Kidney epithelial cell (primary cell): ENCODE data around the gene PDZD8. TPM values are rescaled to one million over a fixed set of nuclear protein-coding genes. Genes with fewer than 3 reads are reported as not detected.

Experiments used
- DNase-seq: peaks from one replicate; pipeline ENCODE4 v3.0.0-alpha.2; 2010; ENCODE audit warnings: low read depth
- H3K27me3 ChIP-seq: 2 replicates; pipeline ENCODE4 v1.6.0; 2011; ENCODE audit warnings: low read length; ENCODE audit not compliant: control insufficient read depth, insufficient read depth
- H3K36me3 ChIP-seq: 2 replicates; pipeline ENCODE4 v1.5.1; 2011; ENCODE audit warnings: low read length; ENCODE audit not compliant: control insufficient read depth, insufficient read depth
- H3K4me3 ChIP-seq: 2 replicates; pipeline ENCODE4 v1.5.1; 2011; ENCODE audit warnings: low read depth, mild to moderate bottlenecking, control low read depth, low read length
- total RNA-seq: library from RNA; depleted of rRNA; stranded (reverse); fragments of >200 nt; gene quantifications from 2 replicates; pipeline ENCODE4 v1.2.3, GENCODE V29; 2015
- TF ChIP-seq, protein P1 (sequence below): IDR thresholded peaks from 2 replicates; pipeline ENCODE4 v1.5.1; 2011; ENCODE audit warnings: mild to moderate bottlenecking, moderate library complexity, low read length, control low read depth, inconsistent platforms; ENCODE audit not compliant: insufficient read depth, poor library complexity, severe bottlenecking

Gene PDZD8
- total RNA-seq, 1 donor from 2014 or later, result 84.7 TPM

DNA sequence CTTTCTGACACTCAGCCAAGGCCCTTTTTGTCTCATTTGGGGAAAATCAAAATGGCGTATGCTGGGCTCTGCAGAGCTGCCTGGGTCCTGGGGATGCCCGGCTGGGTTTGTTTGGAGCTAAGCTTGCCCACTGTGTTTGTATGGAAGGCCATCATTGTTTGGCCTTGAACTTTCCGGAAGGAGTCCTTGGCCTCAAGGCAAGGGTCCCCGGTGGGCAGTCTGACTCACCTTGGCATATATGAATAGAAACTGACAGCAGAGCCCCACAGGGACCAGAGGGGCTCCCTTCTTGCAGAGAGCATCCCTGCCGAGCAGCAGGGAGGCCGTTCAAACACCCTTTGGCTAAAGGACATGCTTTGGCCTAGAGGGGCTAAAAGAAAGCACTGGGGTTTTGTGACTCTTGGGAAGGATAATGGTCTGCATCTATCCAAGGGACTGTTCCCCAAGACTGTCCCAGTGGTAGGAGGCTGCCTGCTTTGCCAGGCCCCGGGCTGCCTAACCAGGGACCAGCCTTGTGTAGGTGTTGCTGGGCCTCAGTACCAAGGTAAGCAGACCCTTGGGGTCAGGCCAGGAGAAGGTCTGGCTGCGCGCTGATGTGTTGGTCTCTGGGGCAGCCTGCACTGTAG, 119.3 kb downstream of the PDZD8 start:
- no peak for DNase-seq
- Histone ChIP-seq H3K36me3 (no peaks in the 10 kb centered on the region), H3K4me3 (no peak overlapping the region), H3K27me3 (no peaks in the 10 kb centered on the region)
- TF ChIP-seq, protein P1, sequence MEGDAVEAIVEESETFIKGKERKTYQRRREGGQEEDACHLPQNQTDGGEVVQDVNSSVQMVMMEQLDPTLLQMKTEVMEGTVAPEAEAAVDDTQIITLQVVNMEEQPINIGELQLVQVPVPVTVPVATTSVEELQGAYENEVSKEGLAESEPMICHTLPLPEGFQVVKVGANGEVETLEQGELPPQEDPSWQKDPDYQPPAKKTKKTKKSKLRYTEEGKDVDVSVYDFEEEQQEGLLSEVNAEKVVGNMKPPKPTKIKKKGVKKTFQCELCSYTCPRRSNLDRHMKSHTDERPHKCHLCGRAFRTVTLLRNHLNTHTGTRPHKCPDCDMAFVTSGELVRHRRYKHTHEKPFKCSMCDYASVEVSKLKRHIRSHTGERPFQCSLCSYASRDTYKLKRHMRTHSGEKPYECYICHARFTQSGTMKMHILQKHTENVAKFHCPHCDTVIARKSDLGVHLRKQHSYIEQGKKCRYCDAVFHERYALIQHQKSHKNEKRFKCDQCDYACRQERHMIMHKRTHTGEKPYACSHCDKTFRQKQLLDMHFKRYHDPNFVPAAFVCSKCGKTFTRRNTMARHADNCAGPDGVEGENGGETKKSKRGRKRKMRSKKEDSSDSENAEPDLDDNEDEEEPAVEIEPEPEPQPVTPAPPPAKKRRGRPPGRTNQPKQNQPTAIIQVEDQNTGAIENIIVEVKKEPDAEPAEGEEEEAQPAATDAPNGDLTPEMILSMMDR, result no peak

DNA sequence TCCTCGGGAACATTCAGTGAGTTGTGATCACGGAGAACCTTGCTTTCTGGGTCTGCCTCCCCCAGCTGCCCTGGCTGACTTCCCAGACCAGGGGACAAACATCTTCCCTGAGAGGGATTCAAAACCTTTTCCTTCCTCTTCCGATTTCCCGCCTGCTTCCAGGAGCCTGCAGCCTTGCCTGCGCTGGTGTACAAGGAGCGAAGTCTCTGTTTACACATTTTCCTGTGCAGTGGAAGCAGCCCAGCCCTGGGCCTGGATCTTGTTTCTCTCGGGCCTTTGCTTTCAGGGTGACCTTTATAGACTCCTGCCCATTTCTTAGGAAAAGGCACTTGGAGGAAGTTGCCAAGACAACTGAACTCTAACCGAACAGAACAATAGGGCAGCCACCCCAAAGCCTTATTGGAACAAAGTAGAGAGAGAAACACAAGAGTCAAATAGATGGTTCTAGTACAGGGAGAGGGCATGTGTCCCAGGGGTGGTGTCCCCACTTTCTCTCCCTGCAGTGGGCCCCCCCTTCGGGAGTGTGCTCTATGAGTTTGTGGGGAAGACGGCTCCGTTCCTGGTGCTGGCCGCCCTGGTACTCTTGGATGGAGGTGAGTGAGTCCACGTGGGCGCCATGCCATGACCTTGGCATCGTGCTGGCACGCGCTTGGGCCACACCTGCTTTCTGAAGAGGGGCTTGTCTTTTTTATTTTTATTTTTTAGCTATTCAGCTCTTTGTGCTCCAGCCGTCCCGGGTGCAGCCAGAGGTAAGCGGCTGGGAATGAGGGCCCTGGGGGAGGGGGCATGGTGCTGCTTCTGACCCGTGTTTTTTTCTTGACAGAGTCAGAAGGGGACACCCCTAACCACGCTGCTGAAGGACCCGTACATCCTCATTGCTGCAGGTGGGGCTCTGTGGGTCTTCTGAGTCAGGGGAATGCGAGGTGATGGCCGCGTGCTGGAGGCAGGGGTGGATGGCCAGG, 120.2 kb downstream of the PDZD8 start:
- no peaks in the 10 kb centered on the region for H3K27me3 ChIP-seq
- no peak for DNase-seq
- H3K4me3 ChIP-seq, result no peak overlapping the region
- TF ChIP-seq, protein P1, result no peak
- no peaks in the 10 kb centered on the region for H3K36me3 ChIP-seq

DNA sequence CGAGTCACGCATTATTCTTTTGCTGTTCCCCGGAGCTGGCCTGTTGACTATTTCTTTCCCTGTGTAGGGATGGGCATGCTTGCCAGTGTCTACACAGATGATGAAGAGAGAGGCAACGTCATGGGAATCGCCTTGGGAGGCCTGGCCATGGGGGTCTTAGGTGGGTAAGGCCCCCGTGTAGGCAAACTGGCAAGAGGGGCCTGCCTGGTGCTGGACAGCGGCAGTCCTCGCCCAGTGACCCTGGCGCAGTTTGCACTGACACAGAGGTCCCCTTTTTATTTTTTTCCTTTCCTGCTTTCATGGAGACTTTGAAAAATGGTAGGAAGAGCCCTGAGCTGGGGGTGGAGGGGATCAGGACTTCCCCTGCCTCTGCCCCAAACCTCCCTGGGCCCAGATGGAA, 120.9 kb downstream of the PDZD8 start:
- TF ChIP-seq, protein P1, result no peak

DNA sequence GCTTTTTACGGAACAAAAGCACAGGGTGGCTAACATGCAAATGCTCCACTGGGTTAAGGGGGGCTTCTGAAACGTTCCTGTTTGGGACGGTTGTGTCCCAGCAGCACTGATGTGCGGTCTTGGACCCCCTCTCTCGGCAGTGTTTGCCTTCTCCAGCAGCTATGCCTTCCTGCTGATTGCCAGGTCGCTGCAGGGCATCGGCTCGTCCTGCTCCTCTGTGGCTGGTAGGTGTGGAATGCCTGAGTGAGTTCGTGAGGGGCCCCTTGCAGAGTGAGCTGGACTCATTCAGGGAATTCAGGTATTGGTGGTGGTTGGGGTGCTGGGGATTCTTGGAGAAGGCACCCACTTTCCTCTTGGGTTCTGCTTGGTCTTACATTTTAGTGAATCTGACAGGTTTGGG, 121.3 kb downstream of the PDZD8 start:
- TF ChIP-seq, protein P1, result no peak
- no peak for DNase-seq
- H3K36me3 ChIP-seq, result no peaks in the 10 kb centered on the region

More for the DNA sequence above, 120.9 kb downstream of the PDZD8 start:
- Histone ChIP-seq H3K27me3 (no peaks in the 10 kb centered on the region), H3K4me3 (no peak overlapping the region), H3K36me3 (no peaks in the 10 kb centered on the region)
- no peak for DNase-seq

DNA sequence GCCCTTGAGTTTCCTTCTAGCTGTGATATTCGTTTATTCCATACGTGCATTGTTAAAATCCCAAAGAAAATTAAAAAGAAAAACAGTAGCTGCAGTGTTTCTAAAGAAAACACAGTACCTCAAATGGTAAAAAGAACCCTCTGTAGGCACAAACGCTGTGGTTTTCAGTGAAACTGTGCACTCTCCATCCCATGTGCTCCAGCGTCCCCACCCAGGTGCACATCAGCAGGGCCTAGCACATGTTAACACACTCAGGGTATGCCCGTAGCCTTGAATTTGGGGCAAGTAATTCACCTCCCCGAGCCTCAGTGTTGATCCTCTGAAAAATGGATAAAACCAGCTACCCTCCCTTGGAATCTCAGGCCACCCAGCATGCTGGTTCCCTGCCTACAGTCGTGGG, 124.8 kb downstream of the PDZD8 start:
- Histone ChIP-seq H3K27me3 (no peaks in the 10 kb centered on the region), H3K4me3 (no peak overlapping the region), H3K36me3 (no peaks in the 10 kb centered on the region)
- TF ChIP-seq, protein P1, result no peak
- DNase-seq, result no peak

More for the DNA sequence above, 121.3 kb downstream of the PDZD8 start:
- Histone ChIP-seq H3K4me3 (no peak overlapping the region), H3K27me3 (no peaks in the 10 kb centered on the region)
